Measurements from ENCODE around the gene TMEM39A.

TMEM39A gene

DNA sequence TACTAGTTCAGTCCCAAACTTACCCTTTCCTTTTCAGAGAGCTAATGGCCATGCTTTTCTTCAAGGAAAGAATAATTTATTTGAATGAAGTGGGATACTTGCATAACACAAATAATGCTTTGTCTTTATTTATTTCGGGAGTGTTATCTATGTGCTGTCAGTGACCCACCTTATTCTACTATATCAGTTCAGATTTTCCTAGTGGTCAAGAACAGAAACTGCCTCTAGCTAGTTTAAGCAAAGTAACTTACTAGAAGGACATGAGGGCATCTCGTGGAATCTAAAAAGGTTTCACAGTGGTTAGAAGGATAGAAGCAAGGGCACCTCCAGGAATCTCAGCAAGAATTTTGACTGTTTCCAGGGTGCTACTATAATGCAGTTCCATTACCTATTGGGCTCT lies 31.2 kb upstream of the TMEM39A start:
- no peaks in the 10 kb centered on the region for H3F3A ChIP-seq (ENCODE audit: insufficient read depth, low read length)
- H3K79me2 ChIP-seq (ENCODE audit: low read length) = peaks cover 12% of the 10 kb centered on the region
- H3K9ac ChIP-seq (ENCODE audit: low read length) = no peak overlapping the region
- no peaks in the 10 kb centered on the region for H3K9me3 ChIP-seq (replicated peaks; ENCODE audit: insufficient read depth, low read length)
- H3K4me2 ChIP-seq (ENCODE audit: low read depth, low read length) = no peak overlapping the region
- H2AFZ ChIP-seq (ENCODE audit: low read length) = no peak overlapping the region
- no peak overlapping the region for H3K27ac ChIP-seq (ENCODE audit: low read length)
- H3K9me2 ChIP-seq (replicated peaks; ENCODE audit: insufficient read depth, low read length) = no peaks in the 10 kb centered on the region
- no peak overlapping the region for H3K4me3 ChIP-seq (ENCODE audit: low read length)
- TF ChIP-seq, protein P1, sequence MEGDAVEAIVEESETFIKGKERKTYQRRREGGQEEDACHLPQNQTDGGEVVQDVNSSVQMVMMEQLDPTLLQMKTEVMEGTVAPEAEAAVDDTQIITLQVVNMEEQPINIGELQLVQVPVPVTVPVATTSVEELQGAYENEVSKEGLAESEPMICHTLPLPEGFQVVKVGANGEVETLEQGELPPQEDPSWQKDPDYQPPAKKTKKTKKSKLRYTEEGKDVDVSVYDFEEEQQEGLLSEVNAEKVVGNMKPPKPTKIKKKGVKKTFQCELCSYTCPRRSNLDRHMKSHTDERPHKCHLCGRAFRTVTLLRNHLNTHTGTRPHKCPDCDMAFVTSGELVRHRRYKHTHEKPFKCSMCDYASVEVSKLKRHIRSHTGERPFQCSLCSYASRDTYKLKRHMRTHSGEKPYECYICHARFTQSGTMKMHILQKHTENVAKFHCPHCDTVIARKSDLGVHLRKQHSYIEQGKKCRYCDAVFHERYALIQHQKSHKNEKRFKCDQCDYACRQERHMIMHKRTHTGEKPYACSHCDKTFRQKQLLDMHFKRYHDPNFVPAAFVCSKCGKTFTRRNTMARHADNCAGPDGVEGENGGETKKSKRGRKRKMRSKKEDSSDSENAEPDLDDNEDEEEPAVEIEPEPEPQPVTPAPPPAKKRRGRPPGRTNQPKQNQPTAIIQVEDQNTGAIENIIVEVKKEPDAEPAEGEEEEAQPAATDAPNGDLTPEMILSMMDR (IDR thresholded peaks at IDR 0.05; ENCODE audit: low read length) = peak; percentile 12; the same call in 1 of the 2 replicates
- TF ChIP-seq EZH2phosphoT487 (IDR thresholded peaks at IDR 0.05; ENCODE audit: low read length) = no peak
- TF ChIP-seq EZH2 (optimal IDR thresholded peaks at IDR 0.05; ENCODE audit: low read depth, low read length) = no peak
- H3K27me3 ChIP-seq (replicated peaks; ENCODE audit: insufficient read depth, low read length) = no peaks in the 10 kb centered on the region
- H4K20me1 ChIP-seq (ENCODE audit: insufficient read depth, low read length) = no peaks in the 10 kb centered on the region
- DNase-seq = no peak
- 0 out of 2 replicates have a peak, but pooled peaks cover 5% of the 10 kb centered on the region for H3K4me1 ChIP-seq (ENCODE audit: low read length)
- no peaks in the 10 kb centered on the region for H3K36me3 ChIP-seq (replicated peaks; ENCODE audit: insufficient read depth, low read length)

DNA sequence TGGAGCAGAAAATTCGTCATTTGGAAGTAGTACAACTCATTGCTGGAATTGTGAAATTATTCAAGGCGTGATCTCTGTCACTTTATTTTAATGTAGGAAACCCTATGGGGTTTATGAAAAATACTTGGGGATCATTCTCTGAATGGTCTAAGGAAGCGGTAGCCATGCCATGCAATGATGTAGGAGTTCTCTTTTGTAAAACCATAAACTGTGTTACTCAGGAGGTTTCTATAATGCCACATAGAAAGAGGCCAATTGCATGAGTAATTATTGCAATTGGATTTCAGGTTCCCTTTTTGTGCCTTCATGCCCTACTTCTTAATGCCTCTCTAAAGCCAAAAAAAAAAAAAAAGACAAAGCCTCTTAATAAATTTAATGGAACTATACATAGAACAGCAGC lies 29.4 kb upstream of the TMEM39A start:
- H4K20me1 ChIP-seq (ENCODE audit: insufficient read depth, low read length) = no peaks in the 10 kb centered on the region
- no peak overlapping the region for H3K27ac ChIP-seq (ENCODE audit: low read length)
- H2AFZ ChIP-seq (ENCODE audit: low read length) = no peak overlapping the region
- no peak for DNase-seq
- H3K9me2 ChIP-seq (replicated peaks; ENCODE audit: insufficient read depth, low read length) = no peaks in the 10 kb centered on the region
- H3K9ac ChIP-seq (ENCODE audit: low read length) = no peak overlapping the region
- H3K27me3 ChIP-seq (replicated peaks; ENCODE audit: insufficient read depth, low read length) = no peaks in the 10 kb centered on the region
- H3K4me1 ChIP-seq (ENCODE audit: low read length) = no peaks in the 10 kb centered on the region
- H3K9me3 ChIP-seq (replicated peaks; ENCODE audit: insufficient read depth, low read length) = no peaks in the 10 kb centered on the region
- no peaks in the 10 kb centered on the region for H3F3A ChIP-seq (ENCODE audit: insufficient read depth, low read length)
- H3K79me2 ChIP-seq (ENCODE audit: low read length) = no peaks in the 10 kb centered on the region
- no peaks in the 10 kb centered on the region for H3K36me3 ChIP-seq (replicated peaks; ENCODE audit: insufficient read depth, low read length)
- TF ChIP-seq EZH2 (optimal IDR thresholded peaks at IDR 0.05; ENCODE audit: low read depth, low read length) (no peak), EZH2phosphoT487 (IDR thresholded peaks at IDR 0.05; ENCODE audit: low read length) (no peak)
- TF ChIP-seq, protein P1 (IDR thresholded peaks at IDR 0.05; ENCODE audit: low read length) = no peak
- no peak overlapping the region for H3K4me3 ChIP-seq (ENCODE audit: low read length)
- no peak overlapping the region for H3K4me2 ChIP-seq (ENCODE audit: low read depth, low read length)

DNA sequence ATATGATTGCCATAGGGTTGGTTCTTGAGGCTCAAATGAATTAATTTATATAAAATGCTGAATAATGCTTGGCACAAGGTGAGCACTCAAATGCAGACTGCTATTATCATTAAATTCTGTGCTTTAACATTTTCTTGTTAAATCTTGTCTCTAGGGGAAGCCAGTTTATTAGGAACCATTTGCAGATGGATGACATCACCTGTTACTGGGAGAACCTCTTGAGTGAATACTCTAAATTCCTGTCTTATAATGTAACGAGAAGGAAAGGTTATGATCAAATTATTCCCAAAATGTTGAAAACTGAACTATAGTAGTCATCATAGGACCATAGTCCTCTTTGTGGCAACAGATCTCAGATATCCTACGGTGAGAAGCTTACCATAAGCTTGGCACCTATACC lies 28.7 kb upstream of the TMEM39A start:
- H3F3A ChIP-seq (ENCODE audit: insufficient read depth, low read length) = no peaks in the 10 kb centered on the region
- no peak overlapping the region for H3K4me3 ChIP-seq (ENCODE audit: low read length)
- no peaks in the 10 kb centered on the region for H3K27me3 ChIP-seq (replicated peaks; ENCODE audit: insufficient read depth, low read length)
- no peak for DNase-seq
- TF ChIP-seq, protein P1 (IDR thresholded peaks at IDR 0.05; ENCODE audit: low read length) = no peak
- TF ChIP-seq EZH2 (optimal IDR thresholded peaks at IDR 0.05; ENCODE audit: low read depth, low read length) = no peak
- TF ChIP-seq EZH2phosphoT487 (IDR thresholded peaks at IDR 0.05; ENCODE audit: low read length) = no peak
- no peaks in the 10 kb centered on the region for H3K9me2 ChIP-seq (replicated peaks; ENCODE audit: insufficient read depth, low read length)
- H3K27ac ChIP-seq (ENCODE audit: low read length) = no peak overlapping the region
- no peaks in the 10 kb centered on the region for H3K4me1 ChIP-seq (ENCODE audit: low read length)
- H2AFZ ChIP-seq (ENCODE audit: low read length) = no peak overlapping the region
- no peaks in the 10 kb centered on the region for H3K36me3 ChIP-seq (replicated peaks; ENCODE audit: insufficient read depth, low read length)
- no peak overlapping the region for H3K4me2 ChIP-seq (ENCODE audit: low read depth, low read length)
- no peaks in the 10 kb centered on the region for H3K9me3 ChIP-seq (replicated peaks; ENCODE audit: insufficient read depth, low read length)
- H3K79me2 ChIP-seq (ENCODE audit: low read length) = no peaks in the 10 kb centered on the region
- no peaks in the 10 kb centered on the region for H4K20me1 ChIP-seq (ENCODE audit: insufficient read depth, low read length)
- no peak overlapping the region for H3K9ac ChIP-seq (ENCODE audit: low read length)

Data from MM.1S (cell line).